Muscle of arm (tissue), 12 donors: ENCODE measurements around the gene TCEA2. TPM values are rescaled to one million over a fixed set of nuclear protein-coding genes. Genes with fewer than 3 reads are reported as not detected.

ENCODE experiments used
- DNase-seq: peaks from one replicate; pipeline ENCODE4 v3.0.0-alpha.2; 2013
- polyA plus RNA-seq, 12 donors: library from polyadenylated mRNA; unstranded; fragments of 120-200 nt; gene quantifications; one replicate each; pipeline ENCODE4 v1.2.1, GENCODE V29; 2013; ENCODE audit not compliant: insufficient read length in 12 of 12

Gene TCEA2
- polyA plus RNA-seq, 12 donors = 35.5 to 59.2 (median 42.4) TPM; not detected in 1

GRCh38 chr20:64091340-64091739 is 28.3 kb downstream of the TCEA2 start:
- no peak for DNase-seq

DNA sequence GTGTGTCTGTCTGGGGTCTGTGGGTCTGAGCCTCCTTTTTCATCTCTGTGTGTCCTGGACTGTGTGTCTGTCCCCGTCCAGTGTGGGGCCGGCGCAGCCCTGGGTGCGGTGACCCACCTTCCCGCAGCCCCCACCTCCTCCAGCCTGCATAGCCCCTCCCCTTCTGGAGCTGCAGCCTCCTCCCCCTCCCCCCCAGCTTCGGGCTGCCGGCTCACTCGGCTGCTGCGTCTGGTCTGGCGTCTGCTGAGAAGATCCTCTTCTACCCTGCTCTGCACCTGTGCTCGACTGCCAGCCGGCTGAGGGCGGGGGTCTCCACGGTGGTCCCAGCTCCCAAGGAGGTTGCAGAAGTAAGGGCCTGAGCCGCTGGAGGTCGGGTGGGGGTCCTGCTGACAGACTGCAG is 28.8 kb downstream of the TCEA2 start:
- DNase-seq = no peak

DNA sequence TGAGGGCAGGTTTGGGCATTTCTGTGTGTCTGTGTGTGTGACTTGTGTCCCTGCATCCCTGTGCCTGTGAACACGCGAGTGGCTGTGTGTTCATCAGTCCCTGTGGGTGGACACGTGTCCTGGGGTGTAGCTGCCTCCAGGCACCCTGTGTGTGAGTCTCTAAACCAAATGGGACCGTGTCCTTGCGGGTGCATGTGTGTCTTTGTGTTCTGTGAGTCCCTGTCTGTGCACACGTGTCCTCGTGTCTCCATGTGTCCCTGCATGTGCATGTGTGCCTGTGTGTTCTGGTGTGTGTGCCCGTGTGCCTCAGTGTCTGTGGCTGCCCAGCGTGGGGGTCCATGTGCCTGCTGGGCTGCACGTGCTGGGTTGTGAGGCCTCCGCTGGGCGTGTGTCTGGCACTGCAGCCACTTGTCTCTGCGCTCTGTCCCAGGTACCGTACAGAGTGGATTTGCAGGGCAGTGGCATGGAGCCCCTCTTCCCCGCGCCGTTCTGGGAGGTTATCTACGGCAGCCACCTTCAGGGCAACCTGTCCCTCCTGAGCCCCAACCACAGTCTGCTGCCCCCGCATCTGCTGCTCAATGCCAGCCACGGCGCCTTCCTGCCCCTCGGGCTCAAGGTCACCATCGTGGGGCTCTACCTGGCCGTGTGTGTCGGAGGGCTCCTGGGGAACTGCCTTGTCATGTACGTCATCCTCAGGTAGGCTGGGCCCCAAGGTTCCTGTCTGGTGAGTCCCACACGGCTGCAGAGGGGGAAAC is 29.4 kb downstream of the TCEA2 start:
- no peak for DNase-seq

DNA sequence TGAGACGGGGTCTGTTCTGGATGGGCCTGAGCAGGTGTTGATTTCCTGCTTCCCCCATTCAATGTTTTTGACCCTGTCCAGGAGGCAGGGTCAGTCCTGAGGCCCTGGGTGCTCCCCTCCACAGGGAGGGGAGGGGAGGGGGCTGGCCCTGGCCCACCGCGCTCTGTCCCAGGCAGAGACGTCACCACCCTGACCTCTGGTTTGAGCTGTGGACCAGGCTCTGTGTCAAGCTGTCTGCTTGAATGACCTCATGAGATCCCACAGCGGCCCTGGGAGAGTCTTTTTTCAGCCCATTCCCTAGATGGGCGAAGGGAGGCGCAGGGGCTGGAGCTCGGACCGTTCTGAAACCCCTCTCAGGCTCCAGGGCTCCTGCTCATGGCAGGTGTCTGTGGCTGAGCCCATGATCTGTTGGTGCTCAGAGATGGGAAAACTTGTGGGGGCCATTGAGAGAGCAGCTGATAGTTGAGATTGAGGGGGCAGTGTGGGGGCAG is 30.1 kb downstream of the TCEA2 start:
- no peak for DNase-seq

- DNase-seq = no peak
Measured at GRCh38 chr20:64095455-64095854, 32.5 kb downstream of the TCEA2 start.

- no peak for DNase-seq
Measured at GRCh38 chr20:64095927-64096326, 32.9 kb downstream of the TCEA2 start.

GRCh38 chr20:64096535-64096934 is 33.5 kb downstream of the TCEA2 start:
- no peak for DNase-seq

- no peak for DNase-seq
Measured at GRCh38 chr20:64098471-64099013, 35.5 kb downstream of the TCEA2 start.

DNA sequence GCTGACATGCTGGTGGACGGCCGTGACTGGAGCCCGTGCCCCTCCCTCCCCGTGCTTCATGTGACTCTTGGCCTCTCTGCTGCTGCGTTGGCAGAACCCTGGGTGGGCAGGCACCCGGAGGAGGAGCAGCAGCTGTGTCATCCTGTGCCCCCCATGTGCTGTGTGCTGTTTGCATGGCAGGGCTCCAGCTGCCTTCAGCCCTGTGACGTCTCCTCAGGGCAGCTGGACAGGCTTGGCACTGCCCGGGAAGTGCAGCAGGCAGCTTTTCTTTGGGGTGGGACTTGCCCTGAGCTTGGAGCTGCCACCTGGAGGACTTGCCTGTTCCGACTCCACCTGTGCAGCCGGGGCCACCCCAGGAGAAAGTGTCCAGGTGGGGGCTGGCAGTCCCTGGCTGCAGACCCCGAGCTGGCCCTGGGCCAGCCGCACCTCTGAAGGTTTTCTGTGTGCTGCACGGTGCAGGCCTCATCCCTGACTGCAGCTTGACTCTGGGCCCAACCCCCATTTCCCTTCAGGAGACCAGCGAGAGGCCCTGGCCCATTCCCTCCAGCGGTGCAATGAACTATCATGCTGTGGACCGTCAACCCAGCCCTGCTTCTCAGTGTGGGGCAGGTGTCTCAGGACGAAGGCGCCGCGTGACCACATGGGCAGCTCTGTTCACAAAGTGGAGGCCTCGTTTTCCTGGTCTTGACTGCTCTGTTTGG is 36.2 kb downstream of the TCEA2 start:
- no peak for DNase-seq

GRCh38 chr20:64099880-64100565 is 37.0 kb downstream of the TCEA2 start:
- DNase-seq = no peak

- no peak for DNase-seq
Measured at GRCh38 chr20:64100566-64100888, 37.5 kb downstream of the TCEA2 start.

DNA sequence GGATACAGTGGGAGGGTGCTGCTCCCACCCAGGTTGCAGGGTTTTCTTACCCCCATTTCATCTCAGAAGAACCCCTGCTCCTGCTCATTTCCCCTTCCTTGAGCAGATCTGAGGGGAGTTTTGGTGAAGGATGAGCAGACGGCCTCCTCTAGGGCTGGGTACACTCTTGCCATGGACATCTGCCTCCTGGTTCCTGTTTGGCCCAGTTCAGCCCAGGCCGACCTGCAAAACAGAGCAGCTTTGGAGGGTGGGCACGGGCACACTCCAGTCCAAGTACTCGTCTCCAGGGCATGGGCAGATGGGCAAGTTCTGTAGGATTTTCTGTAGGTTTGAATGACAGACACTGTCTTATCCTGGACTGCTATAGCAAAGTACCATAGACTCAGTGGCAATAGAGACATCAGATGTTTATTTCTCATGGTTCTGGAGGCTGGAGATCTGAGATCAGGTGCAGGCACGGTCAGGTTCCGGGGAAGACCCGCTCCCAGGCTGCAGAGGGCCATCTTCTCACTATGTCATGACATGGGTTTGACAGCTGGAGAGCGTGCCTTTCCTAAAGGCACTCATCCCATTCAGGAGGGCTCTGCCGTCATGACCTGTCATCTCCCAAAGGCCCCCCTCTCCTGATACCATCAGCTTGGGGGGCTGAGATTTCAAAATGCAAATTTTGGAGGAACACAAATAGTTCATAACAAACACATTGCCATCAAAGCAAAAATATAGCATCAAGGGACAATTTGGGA is 38.1 kb downstream of the TCEA2 start:
- no peak for DNase-seq

DNA sequence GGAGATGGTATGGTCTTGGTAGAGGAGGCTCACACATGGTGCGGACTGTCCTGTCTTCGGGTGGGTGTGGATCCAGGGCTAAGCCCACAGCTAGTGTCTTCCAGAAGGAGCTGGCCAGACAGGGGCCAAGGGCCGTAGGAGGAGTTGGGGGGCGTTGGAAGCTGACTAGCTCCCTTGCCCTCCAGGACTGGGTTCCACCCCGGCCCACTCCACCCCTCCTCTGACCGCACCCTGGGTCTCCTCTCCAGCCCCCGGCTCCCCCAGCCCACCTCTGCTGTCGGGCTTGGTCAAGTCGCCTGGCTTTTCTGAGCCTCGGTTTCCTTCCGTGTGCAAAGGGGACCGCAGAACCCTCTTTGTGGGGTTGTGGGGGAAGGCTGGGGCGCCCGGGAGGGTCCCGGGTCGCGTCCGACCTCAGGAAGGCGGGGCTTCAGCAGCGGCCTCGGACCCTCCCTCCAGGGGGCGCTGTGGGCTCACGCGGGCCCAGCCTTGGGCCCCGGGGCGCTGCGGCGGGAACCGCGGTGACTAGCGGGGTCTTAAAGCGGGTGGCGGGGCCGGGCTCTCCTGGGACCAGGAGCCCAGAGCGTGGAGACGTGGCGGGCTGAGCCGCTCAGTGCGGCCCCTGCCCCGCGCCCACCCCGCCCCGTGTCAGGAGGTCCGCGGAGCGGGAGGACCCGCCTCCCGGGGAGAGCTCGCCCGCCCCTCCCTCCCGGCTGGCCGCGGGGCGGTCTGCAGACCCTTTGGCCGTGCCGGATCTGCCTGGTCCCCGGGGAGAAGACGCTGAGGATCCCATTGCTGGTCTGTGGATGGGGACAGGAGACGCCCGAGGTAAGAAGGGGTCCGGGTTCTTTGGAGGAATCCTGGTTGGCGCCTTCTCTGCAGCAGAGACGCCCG is 39.0 kb downstream of the TCEA2 start:
- no peak for DNase-seq

DNA sequence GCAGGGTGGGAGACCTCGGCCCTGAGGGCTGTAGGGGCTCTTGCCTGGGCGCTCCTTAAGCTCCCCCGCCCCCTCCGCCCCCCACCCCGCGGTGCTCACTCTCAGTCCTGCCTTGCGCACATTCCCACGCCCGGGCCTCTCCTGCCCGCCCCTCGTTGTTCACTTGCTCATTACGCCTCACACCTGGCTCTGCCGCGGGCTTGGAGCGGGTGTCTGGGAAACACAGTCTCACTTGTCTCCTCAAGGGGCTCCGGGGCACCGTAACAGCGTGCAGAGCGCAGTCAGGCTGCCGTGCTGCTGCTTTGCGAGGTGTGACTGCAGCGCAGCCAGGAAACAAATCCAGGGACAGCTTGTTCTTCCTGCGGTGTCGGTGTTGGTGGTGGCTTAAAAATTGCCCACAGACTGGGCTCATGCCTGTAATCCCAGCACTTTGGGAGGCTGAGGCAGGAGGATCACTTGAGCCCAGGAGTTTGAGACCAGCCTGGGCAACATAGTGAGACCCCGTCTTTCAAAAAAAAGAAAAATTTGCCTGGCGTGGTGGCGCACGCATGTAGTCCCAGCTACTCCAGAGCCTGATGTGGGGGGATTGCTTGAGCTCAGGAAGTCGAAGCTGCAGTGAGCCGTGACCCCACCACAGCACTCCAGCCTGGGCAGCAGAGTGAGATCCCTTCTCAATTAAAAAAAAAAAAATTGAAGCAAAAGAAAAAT is 39.8 kb downstream of the TCEA2 start:
- no peak for DNase-seq

GRCh38 chr20:64103871-64104666 is 41.1 kb downstream of the TCEA2 start:
- DNase-seq = no peak

GRCh38 chr20:64104667-64105451 is 41.9 kb downstream of the TCEA2 start:
- no peak for DNase-seq

DNA sequence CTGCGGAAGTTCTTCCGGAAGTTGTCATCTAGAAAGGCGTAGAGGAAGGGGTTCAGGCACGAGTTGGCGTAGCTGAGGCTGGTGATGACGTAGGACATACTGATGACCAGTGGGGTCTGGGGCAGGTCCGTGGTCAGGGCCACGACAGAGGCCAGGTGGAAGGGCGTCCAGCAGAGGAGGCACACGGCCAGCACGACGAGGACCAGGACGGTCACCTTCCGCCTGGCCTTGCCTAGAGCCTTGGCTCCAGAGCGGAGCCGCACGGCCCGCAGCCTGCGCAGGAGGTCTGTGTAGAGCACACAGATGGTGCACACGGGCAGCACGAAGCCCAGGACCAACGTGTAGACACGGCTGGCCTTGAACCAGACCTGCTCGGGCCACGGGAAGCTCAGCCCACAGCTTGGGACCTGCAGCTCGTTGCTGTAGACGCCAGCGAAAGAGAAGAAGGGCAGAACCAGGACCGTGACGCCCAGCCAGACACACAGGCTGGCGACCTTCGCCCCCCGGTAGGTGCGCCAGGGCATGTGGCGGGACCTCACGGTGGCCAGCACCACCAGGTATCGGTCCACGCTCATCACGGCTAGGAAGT is 42.9 kb downstream of the TCEA2 start:
- no peak for DNase-seq

GRCh38 chr20:64106435-64106961 is 43.5 kb downstream of the TCEA2 start:
- no peak for DNase-seq
